GM23338 (cell line): ENCODE data around the gene DSG2. TPM values are rescaled to one million over a fixed set of nuclear protein-coding genes. Genes with fewer than 3 reads are reported as not detected.

Source experiments
- ATAC-seq: fragments of 200-7000 bp; cut with Tn5 transposase; 3 replicates; pipeline ENCODE4 v1.9.1; 2020
- DNase-seq: peaks from one replicate; pipeline ENCODE4 v3.0.0-alpha.2; 2015; ENCODE audit warnings: low spot score
- H2AFZ ChIP-seq: fragments of 200-600 bp; sonication (generic); 2 replicates; pipeline ENCODE4 v1.8.0; 2016; ENCODE audit warnings: antibody characterized with exemption, mild to moderate bottlenecking, moderate library complexity
- H3F3A ChIP-seq: fragments of 200-600 bp; sonication (generic); replicated peaks from 2 replicates; pipeline ENCODE4 v1.8.0; 2017; ENCODE audit warnings: antibody characterized with exemption, mixed run types, low read depth
- H3K27ac ChIP-seq: fragments of 200-600 bp; sonication (generic); 2 replicates; pipeline ENCODE4 v1.6.1; 2016; ENCODE audit warnings: low read depth
- H3K27me3 ChIP-seq: fragments of 200-600 bp; sonication (generic); 2 replicates; pipeline ENCODE4 v1.8.0; 2016; ENCODE audit warnings: mild to moderate bottlenecking, mixed run types, moderate library complexity; ENCODE audit not compliant: insufficient read depth
- H3K36me3 ChIP-seq: fragments of 200-600 bp; sonication (generic); 2 replicates; pipeline ENCODE4 v1.8.0; 2016; ENCODE audit warnings: mild to moderate bottlenecking; ENCODE audit not compliant: insufficient read depth
- H3K4me1 ChIP-seq: fragments of 200-600 bp; sonication (generic); 2 replicates; pipeline ENCODE4 v1.8.0; 2016; ENCODE audit warnings: mild to moderate bottlenecking, moderate library complexity; ENCODE audit not compliant: insufficient read depth
- H3K4me2 ChIP-seq: fragments of 200-600 bp; sonication (generic); 2 replicates; pipeline ENCODE4 v1.7.1; 2017; ENCODE audit warnings: mixed run types
- H3K4me3 ChIP-seq: fragments of 200-600 bp; sonication (generic); 2 replicates; pipeline ENCODE4 v1.6.1; 2016; ENCODE audit warnings: mixed run types
- H3K79me2 ChIP-seq: fragments of 200-600 bp; sonication (generic); replicated peaks from 2 replicates; pipeline ENCODE4 v1.8.0; 2017; ENCODE audit warnings: mild to moderate bottlenecking; ENCODE audit not compliant: insufficient read depth
- H3K9me2 ChIP-seq: fragments of 200-600 bp; sonication (generic); 2 replicates; pipeline ENCODE4 v1.8.0; 2017; ENCODE audit not compliant: insufficient read depth
- H4K20me1 ChIP-seq: fragments of 200-600 bp; sonication (generic); replicated peaks from 2 replicates; pipeline ENCODE4 v1.8.0; 2017; ENCODE audit warnings: mild to moderate bottlenecking; ENCODE audit not compliant: insufficient read depth
- H3K27ac Mint-ChIP-seq: 2 replicates; pipeline ENCODE4 v1.8.0; 2020; ENCODE audit warnings: inconsistent platforms, mild to moderate bottlenecking, moderate library complexity, mixed read lengths
- H3K27me3 Mint-ChIP-seq: 3 replicates; pipeline ENCODE4 v1.8.0; 2022; ENCODE audit warnings: low read depth, mild to moderate bottlenecking, moderate library complexity, mixed read lengths, inconsistent platforms; ENCODE audit not compliant: insufficient read depth, poor library complexity
- H3K36me3 Mint-ChIP-seq: 3 replicates; pipeline ENCODE4 v1.8.0; 2021; ENCODE audit warnings: low read depth, mild to moderate bottlenecking, inconsistent platforms, moderate library complexity, mixed read lengths
- H3K4me1 Mint-ChIP-seq: 3 replicates; pipeline ENCODE4 v1.8.0; 2020; ENCODE audit warnings: mild to moderate bottlenecking, inconsistent platforms, mixed read lengths
- H3K4me3 Mint-ChIP-seq: 3 replicates; pipeline ENCODE4 v1.8.0; 2021; ENCODE audit warnings: moderate library complexity, mild to moderate bottlenecking, inconsistent platforms, mixed read lengths
- H3K9me3 Mint-ChIP-seq: 3 replicates; pipeline ENCODE4 v1.8.0; 2020; ENCODE audit warnings: moderate library complexity, mild to moderate bottlenecking, inconsistent platforms, mixed read lengths
- STAT1 ChIP-seq: IDR thresholded peaks from one replicate; pipeline ENCODE4 v1.6.1; 2016; ENCODE audit warnings: antibody characterized with exemption; ENCODE audit not compliant: unreplicated experiment
- ZNF114 ChIP-seq: fragments of 250-450 bp; sonication (Bioruptor Pico); IDR thresholded peaks from 2 replicates; pipeline ENCODE4 v1.5.0; 2020; ENCODE audit warnings: mild to moderate bottlenecking, moderate library complexity
- ZNF331 ChIP-seq: fragments of 250-450 bp; sonication (Bioruptor Pico); IDR thresholded peaks from 2 replicates; pipeline ENCODE4 v1.5.0; 2020; ENCODE audit warnings: low read depth, mild to moderate bottlenecking, moderate library complexity
- polyA plus RNA-seq: library from polyadenylated mRNA; unstranded; fragments of >200 nt; fragmentation: Nextera tagmentation; extraction: Ambion mirVana; gene quantifications from 2 replicates; pipeline ENCODE4 v1.2.1, GENCODE V29; 2016
- total RNA-seq: library from RNA; depleted of rRNA; stranded (reverse); fragments of >200 nt; shearing (Covaris generic); gene quantifications from 2 replicates; pipeline ENCODE4 v1.2.3, GENCODE V29; 2014; rRNA removed

DSG2 gene
- total and polyA plus RNA-seq, 2 experiments from 2014 or later = 44.7 to 144 TPM

DNA sequence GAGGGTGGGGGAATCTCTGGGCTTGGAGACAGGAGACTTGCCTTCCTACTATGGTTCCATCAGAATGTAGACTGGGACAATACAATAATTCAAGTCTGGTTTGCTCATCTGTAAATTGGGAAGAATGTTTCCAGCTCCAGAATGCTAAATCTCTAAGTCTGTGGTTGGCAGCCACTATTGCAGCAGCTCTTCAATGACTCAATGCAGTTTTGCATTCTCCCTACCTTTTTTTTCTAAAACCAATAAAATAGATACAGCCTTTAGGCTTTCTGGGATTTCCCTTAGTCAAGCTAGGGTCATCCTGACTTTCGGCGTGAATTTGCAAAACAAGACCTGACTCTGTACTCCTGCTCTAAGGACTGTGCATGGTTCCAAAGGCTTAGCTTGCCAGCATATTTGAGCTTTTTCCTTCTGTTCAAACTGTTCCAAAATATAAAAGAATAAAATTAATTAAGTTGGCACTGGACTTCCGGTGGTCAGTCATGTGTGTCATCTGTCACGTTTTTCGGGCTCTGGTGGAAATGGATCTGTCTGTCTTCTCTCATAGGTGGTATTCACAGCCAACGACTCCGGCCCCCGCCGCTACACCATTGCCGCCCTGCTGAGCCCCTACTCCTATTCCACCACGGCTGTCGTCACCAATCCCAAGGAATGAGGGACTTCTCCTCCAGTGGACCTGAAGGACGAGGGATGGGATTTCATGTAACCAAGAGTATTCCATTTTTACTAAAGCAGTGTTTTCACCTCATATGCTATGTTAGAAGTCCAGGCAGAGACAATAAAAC is 100.2 kb downstream of the DSG2 start:
- Histone ChIP-seq H3K9me2 (peaks cover 11% of the 10 kb centered on the region; the same call in 1 of the 2 replicates), H3K36me3 (no peaks in the 10 kb centered on the region), H3K4me3 (no peak overlapping the region), H2AFZ (peak overlapping the region; percentile 28), H3K4me2 (no peak overlapping the region), H3F3A (no peaks in the 10 kb centered on the region), H3K27me3 (no peaks in the 10 kb centered on the region), H4K20me1 (no peaks in the 10 kb centered on the region), H3K27ac (no peak overlapping the region), H3K4me1 (no peaks in the 10 kb centered on the region), H3K79me2 (no peaks in the 10 kb centered on the region)
- H3K9me3 Mint-ChIP-seq = no peaks in the 10 kb centered on the region
- peaks cover 1% of the 10 kb centered on the region for H3K27me3 Mint-ChIP-seq
- no peaks in the 10 kb centered on the region for H3K36me3 Mint-ChIP-seq
- DNase-seq (no peak), ATAC-seq (no peak)
- H3K4me1 Mint-ChIP-seq = no peaks in the 10 kb centered on the region
- no peak overlapping the region for H3K27ac Mint-ChIP-seq
- H3K4me3 Mint-ChIP-seq = no peak overlapping the region
- no peak for TF ChIP-seq STAT1
- TF ChIP-seq ZNF331 (CRISPR knock-in tag) = 0 out of 2 replicates have a peak, but pooled peaks have one; percentile 29
- TF ChIP-seq ZNF114 (CRISPR knock-in tag) = no peak

Other genes with a start within 250 kb of the DSG2 start
- 0.04 TPM in 1 of 2 replicates, not detected in the other for gene DSG1, start 180.0 kb upstream of the DSG2 start, total RNA-seq
- not detected in 2 replicates for gene DSG1, start 180.0 kb upstream of the DSG2 start, polyA plus RNA-seq
- not detected in 2 replicates for gene DSG4, start 121.4 kb upstream of the DSG2 start, total RNA-seq
- gene DSG4, start 121.4 kb upstream of the DSG2 start, polyA plus RNA-seq = not detected in 2 replicates
- gene DSG3, start 50.4 kb upstream of the DSG2 start, total RNA-seq = 0.24 TPM in 1 of 2 replicates, not detected in the other
- 0.05 and 0.07 TPM in 2 replicates for gene DSG3, start 50.4 kb upstream of the DSG2 start, polyA plus RNA-seq
- not detected in 2 replicates for gene TTR, start 93.7 kb downstream of the DSG2 start, total RNA-seq
- not detected in 2 replicates for gene TTR, start 93.7 kb downstream of the DSG2 start, polyA plus RNA-seq
- 33.8 and 40.4 TPM in 2 replicates for gene B4GALT6, start 186.4 kb downstream of the DSG2 start, total RNA-seq
- 14.8 and 15.9 TPM in 2 replicates for gene B4GALT6, start 186.4 kb downstream of the DSG2 start, polyA plus RNA-seq